Activated T-cell treated with anti-CD3 and anti-CD28 coated beads, Interleukin-2, amount 50 U/mL, for 24 hours (primary cell): ENCODE measurements around the gene OXCT2.
"Not testable (repeated sequence)": the region's sequence is repeated elsewhere in the genome, so short reads cannot be mapped to it uniquely, and the experiment has no call there.

Source experiments
- DNase-seq: peaks from one replicate; pipeline ENCODE4 v3.0.0-alpha.2; 2020
- H3K27ac Mint-ChIP-seq: 2 replicates; pipeline ENCODE4 v1.8.0; 2020; ENCODE audit warnings: mild to moderate bottlenecking, mixed read lengths
- H3K27me3 Mint-ChIP-seq: 2 replicates; pipeline ENCODE4 v1.8.0; 2020; ENCODE audit warnings: mixed read lengths
- H3K36me3 Mint-ChIP-seq: 2 replicates; pipeline ENCODE4 v1.8.0; 2020; ENCODE audit warnings: low read depth, mixed read lengths
- H3K4me1 Mint-ChIP-seq: 2 replicates; pipeline ENCODE4 v1.8.0; 2020; ENCODE audit warnings: low read depth, mixed read lengths
- H3K4me3 Mint-ChIP-seq: 2 replicates; pipeline ENCODE4 v1.8.0; 2020; ENCODE audit warnings: mild to moderate bottlenecking, moderate library complexity, mixed read lengths
- H3K9me3 Mint-ChIP-seq: 2 replicates; pipeline ENCODE4 v1.8.0; 2020; ENCODE audit warnings: mixed read lengths

Gene OXCT2

DNA sequence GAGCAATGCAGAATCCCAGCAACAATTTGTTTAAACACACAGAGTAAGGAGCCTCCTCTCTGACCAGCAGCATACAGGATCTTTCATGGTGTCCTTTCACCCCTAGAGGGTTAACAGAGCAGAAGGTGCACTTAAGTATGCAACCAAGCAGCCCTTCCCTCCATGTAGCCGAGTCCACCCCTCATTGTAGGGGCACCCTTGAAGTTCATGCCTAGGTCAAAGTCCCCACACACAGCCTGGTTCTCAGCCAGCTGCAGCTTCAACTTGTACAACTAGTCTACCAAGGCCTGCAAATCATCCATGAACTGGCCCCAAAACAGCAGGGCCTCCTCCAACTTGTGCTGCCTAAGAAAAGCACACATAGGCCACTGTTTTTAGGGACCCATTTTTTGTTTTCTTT is 24.5 kb upstream of the OXCT2 start:
- Mint-ChIP-seq H3K27me3 (peaks cover 11% of the 10 kb centered on the region), H3K4me3 (no peak overlapping the region), H3K4me1 (peaks cover 21% of the 10 kb centered on the region), H3K27ac (no peak overlapping the region), H3K36me3 (no peaks in the 10 kb centered on the region), H3K9me3 (no peaks in the 10 kb centered on the region)
- no peak for DNase-seq

DNA sequence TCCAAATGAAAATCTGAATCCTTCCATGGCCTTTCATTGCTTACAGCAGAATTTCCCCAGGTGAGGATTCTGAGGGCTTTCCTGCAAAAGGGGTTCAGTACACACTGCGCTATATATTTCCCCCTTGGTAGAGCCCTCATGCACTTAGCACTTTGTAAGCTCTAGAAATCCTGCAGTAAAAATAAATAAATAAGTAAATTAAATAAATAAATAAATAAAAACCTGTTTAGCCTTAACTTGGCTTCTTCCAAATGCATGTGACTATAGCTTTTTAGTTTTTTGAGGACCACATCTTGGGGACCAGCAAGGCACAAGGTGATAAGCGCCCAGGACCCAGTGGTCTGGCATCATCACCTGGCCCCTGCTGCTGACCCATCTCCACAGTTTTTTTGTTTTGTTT is 20.7 kb upstream of the OXCT2 start:
- Mint-ChIP-seq H3K4me1 (peaks cover 14% of the 10 kb centered on the region), H3K27ac (no peak overlapping the region), H3K36me3 (no peaks in the 10 kb centered on the region), H3K9me3 (no peaks in the 10 kb centered on the region), H3K27me3 (peaks cover 29% of the 10 kb centered on the region), H3K4me3 (no peak overlapping the region)
- no peak for DNase-seq

DNA sequence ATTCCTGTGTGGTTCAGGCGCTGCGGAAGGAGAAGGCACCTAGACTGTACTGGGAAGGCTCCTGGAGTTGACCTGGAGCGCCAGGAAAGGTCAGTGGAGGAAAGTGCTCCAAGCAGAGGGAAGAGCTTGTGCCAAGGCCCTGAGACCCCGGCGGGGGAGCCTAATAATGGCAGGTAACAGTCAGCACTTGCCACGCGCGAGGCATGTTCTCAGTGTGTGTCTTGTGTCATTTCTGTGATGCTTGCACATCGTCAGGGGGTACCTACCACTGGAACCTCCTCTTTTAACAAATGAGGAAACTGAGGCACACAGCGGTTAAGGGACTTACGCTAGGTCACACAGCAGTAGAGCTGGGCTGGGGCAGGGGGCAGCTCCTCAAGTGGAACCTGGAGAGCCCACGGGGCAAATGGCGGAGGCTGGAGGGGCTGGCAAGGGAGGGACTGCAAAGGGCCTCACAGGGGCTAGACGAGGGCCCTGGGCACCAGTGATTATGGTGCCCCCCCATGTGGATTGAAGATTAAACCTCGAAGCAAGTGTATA is 18.5 kb upstream of the OXCT2 start:
- H3K4me3 Mint-ChIP-seq: peak overlapping the region; percentile 68
- no peak for DNase-seq
- peaks cover 32% of the 10 kb centered on the region for H3K27me3 Mint-ChIP-seq
- peak overlapping the region; percentile 57 for H3K27ac Mint-ChIP-seq
- H3K4me1 Mint-ChIP-seq: peaks cover 11% of the 10 kb centered on the region
- H3K36me3 Mint-ChIP-seq: no peaks in the 10 kb centered on the region
- H3K9me3 Mint-ChIP-seq: no peaks in the 10 kb centered on the region

DNA sequence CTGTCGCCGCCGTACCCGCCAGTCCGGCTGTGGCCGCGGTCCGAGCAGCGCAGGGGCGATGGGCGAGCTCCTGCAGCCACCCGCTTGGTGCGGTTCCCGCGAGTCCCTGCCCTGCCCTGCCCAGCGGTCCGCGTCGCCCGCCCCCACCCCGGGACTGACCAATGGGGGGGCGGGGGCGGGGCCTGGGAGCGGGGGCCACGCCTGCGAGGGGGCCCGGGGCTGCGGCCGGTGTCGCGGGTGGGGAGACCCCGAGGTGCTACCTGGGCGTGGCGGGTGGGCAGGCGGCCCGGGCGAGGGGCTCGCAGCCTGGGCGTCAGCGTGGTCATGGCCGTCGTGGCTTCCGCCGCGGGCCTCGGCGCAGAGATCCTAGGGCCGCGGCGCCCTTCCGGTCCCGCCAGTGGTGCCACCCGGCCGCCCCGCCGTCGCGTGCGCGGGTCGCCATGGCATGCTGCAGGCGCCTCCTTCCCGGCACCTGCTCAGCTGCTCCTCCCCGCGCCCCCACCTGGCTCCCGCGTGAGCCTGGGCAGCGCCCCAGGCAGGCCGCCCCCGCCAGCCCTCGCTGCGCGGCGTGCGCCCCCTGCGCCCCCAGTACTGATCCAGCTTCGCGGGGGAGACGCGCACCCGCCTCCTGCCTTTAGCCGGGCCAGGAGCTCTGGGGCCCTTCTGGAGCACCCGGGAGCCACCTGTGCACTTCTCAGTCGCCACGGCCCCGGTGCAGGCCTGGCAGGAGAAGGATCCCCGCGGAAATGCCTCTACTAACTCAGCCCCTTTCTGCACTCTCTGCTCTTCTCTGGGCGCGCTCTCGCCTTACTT is 17.8 kb upstream of the OXCT2 start, which contains the start of gene BMP8B:
BMP8B (minus strand) TSS at position 108 of the 813 bp plus-strand sequence. CDS start 380 bp downstream, outside the sequence.
- H3K4me1 Mint-ChIP-seq: peaks cover 11% of the 10 kb centered on the region
- DNase-seq: peak; percentile 74
- H3K9me3 Mint-ChIP-seq: no peaks in the 10 kb centered on the region
- H3K4me3 Mint-ChIP-seq: peak within 1 kb of the TSS; percentile 68
- H3K27ac Mint-ChIP-seq: peak within 1 kb of the TSS; percentile 57
- no peaks in the 10 kb centered on the region for H3K36me3 Mint-ChIP-seq
- H3K27me3 Mint-ChIP-seq: peaks cover 32% of the 10 kb centered on the region

DNA sequence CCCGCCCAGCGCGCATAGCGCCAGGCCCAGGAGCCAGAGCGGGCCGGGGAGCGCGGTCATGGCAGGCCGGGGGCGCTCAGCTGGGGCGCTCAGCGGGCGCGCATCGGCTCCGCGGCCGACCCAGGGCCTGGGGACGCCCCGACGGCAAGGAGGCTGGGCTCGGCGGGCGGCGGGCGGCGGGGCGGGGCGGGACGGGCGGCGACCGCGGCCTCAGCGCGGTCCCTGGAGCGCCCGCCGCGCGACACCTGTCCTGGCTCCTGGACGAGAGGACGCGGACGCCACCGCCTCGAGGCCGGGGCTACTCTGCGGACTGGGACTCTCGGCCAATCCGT is 17.2 kb upstream of the OXCT2 start:
- peaks cover 11% of the 10 kb centered on the region for H3K4me1 Mint-ChIP-seq
- no peak overlapping the region for H3K4me3 Mint-ChIP-seq
- no peaks in the 10 kb centered on the region for H3K36me3 Mint-ChIP-seq
- DNase-seq: no peak
- no peaks in the 10 kb centered on the region for H3K9me3 Mint-ChIP-seq
- H3K27ac Mint-ChIP-seq: no peak overlapping the region
- peaks cover 32% of the 10 kb centered on the region for H3K27me3 Mint-ChIP-seq

DNA sequence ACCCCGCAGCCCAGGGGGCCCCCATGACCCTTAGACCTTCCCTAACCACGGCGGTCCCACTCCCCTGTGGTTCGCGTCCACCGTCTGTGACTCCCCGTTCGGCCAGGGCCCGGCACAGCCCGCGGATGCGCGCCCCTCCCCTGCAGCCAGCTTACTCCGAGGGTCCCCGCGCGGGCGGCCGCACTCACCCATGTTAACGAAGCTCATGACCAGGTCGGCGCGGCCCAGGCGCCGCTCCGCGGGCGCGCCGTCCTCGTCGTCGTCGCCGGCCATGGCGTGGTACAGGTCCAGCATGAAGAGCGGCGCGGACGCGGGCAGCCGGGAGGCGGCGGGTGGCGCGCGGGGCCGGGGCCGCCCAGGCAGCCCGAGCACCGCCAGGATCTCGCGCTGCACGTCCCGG is 16.8 kb upstream of the OXCT2 start:
- DNase-seq, H3K27ac Mint-ChIP-seq, H3K9me3 Mint-ChIP-seq, H3K36me3 Mint-ChIP-seq: not testable (repeated sequence)
- H3K4me1 Mint-ChIP-seq: peaks cover 11% of the 10 kb centered on the region
- peak overlapping the region; percentile 38 for H3K4me3 Mint-ChIP-seq
- H3K27me3 Mint-ChIP-seq: peaks cover 32% of the 10 kb centered on the region

DNA sequence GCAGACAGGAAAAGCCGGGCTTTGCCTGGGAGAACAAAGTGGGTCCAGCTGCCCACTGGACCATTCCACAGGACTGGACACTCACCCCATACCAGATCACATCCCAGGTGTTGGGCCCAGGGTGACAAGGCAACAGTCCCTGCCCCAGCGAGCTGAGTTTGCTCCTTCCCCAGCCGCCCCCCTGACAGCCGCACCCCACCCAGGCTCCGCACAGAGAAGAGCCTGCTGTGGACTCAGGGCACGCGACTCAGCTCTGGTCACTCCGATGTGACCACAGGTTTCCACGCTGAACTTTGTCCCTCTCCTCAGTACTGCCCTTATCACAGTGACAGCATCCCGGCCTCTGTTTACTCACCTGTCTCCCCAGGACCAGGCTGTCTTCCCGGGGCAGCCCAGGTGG is 16.3 kb upstream of the OXCT2 start:
- no peaks in the 10 kb centered on the region for H3K9me3 Mint-ChIP-seq
- H3K4me3 Mint-ChIP-seq: peak overlapping the region; percentile 38
- H3K27me3 Mint-ChIP-seq: peaks cover 27% of the 10 kb centered on the region
- H3K27ac Mint-ChIP-seq: no peak overlapping the region
- H3K36me3 Mint-ChIP-seq: no peaks in the 10 kb centered on the region
- no peak for DNase-seq
- H3K4me1 Mint-ChIP-seq: peaks cover 9% of the 10 kb centered on the region

DNA sequence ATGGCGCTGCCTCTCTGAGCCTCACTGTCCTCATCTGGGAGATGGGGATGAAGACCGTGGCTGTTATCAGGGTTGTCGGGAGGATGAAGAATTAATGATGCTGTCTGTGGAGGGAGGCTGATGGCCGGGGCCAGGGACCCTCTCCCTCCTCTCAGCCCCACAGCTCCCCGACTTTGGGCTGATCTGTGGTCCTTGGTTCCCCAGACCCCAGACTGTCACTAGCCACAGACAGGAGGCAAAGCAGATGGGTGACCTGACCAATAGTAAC is 15.9 kb upstream of the OXCT2 start:
- not testable (repeated sequence) for H3K36me3 Mint-ChIP-seq
- H3K4me3 Mint-ChIP-seq: peak overlapping the region; percentile 38

DNA sequence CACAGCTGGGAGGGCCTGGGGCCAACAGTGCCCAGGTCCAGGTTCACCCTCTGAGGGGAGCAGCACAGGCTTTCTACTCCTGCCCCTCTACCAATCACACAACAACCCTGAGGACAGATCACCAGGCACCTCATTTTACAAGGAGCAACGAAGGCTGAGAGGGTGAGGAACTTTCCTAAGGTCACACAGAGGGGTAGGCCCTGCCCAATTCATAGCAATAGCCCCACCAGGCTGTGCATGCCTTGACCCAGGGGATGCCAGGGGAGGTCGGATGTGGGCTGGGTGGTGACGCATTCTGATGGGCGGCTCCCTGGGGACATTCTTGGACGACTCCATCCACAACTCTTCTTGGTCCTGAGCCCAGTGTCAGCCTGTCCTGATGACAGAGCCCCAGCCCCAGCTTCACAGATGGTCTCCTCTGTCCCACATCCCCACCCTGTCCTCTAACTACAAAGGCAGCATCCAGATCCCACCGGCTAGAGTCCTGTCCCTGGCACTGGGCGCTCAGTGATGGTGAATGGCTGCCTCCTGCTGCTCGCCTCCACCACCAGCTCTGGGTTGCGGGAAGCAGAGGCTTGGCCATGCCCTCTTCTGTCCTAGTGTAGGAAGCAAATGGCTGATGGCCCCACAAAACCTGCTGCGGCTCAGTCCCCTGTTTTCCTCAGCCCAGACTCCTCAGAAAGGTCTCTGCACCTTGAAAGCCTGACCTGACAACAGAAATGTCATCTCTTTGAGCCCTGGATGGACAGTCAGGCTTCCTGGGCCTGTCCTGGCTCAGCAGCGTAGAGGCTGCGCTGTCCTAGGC is 15.4 kb upstream of the OXCT2 start:
- H3K27me3 Mint-ChIP-seq: peaks cover 25% of the 10 kb centered on the region
- H3K4me3 Mint-ChIP-seq: peak overlapping the region; percentile 38
- not testable (repeated sequence) for H3K4me1 Mint-ChIP-seq, H3K9me3 Mint-ChIP-seq, DNase-seq, H3K27ac Mint-ChIP-seq, H3K36me3 Mint-ChIP-seq

More for the DNA sequence above, 15.9 kb upstream of the OXCT2 start:
- peaks cover 25% of the 10 kb centered on the region for H3K27me3 Mint-ChIP-seq
- H3K9me3 Mint-ChIP-seq, H3K27ac Mint-ChIP-seq, DNase-seq, H3K4me1 Mint-ChIP-seq: not testable (repeated sequence)

DNA sequence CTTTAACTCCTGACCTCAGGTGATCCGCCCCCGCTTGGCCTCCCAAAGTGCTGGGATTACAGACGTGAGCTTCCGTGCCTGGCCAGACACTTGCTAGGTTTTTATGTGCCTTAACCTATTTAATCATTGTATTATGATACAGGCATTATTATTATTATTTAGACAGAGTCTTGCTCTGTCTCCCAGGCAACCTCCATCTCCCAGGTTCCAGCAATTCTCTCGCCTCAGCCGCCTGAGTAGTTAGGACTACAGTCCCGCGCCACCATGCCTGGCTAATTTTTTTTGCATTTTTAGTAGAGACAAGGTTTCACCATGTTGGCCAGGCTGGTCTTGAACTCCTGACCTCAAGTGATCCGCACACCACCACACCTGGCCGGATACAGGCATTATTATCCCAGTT is 11.5 kb upstream of the OXCT2 start:
- H3K4me3 Mint-ChIP-seq, H3K27ac Mint-ChIP-seq, H3K9me3 Mint-ChIP-seq, H3K36me3 Mint-ChIP-seq, H3K4me1 Mint-ChIP-seq, DNase-seq: not testable (repeated sequence)
- H3K27me3 Mint-ChIP-seq: peaks cover 11% of the 10 kb centered on the region

DNA sequence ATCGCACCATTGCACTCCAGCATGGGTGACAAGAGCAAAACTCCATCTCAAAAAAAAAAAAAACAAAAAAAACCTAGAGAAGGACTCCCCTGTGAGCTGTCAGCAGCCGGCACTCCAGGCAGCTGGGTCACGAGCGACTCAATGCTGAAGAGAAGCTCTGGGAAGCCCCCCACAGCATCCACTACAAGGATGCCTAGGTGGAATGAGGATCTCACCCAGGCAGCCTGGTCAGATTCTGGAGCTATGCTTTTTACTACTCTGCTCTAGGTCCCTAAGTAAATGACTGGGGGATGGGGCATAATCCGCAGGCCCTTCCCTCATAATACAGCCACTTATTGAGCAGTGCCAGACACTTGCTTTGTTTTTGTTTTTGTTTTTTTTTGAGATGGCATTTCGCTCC is 11.0 kb upstream of the OXCT2 start:
- H3K4me1 Mint-ChIP-seq: peaks cover under 1% of the 10 kb centered on the region
- H3K27ac Mint-ChIP-seq: no peak overlapping the region
- H3K27me3 Mint-ChIP-seq: peaks cover 5% of the 10 kb centered on the region
- DNase-seq: no peak
- H3K36me3 Mint-ChIP-seq: no peaks in the 10 kb centered on the region
- no peak overlapping the region for H3K4me3 Mint-ChIP-seq
- H3K9me3 Mint-ChIP-seq: no peaks in the 10 kb centered on the region

DNA sequence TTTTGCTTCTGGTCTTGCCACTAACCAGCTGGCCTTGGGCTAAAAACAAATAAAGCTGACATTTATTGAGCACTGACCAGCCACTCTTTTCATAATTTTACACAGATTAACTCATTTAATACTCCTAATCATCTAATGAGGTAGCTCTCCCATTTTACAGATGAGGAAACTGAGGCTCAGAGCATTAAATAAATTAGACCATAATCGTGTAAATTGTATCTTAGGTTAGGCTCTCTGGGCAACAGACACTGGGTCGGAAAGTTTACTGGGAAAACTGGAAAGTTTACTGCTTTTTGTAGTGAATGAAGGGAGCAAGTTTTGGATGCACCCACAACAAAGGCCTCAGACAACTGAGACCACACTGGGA is 10.2 kb upstream of the OXCT2 start:
- Mint-ChIP-seq H3K27me3 (no peaks in the 10 kb centered on the region), H3K4me3 (no peak overlapping the region), H3K9me3 (no peaks in the 10 kb centered on the region), H3K36me3 (no peaks in the 10 kb centered on the region), H3K4me1 (no peaks in the 10 kb centered on the region), H3K27ac (no peak overlapping the region)
- no peak for DNase-seq

DNA sequence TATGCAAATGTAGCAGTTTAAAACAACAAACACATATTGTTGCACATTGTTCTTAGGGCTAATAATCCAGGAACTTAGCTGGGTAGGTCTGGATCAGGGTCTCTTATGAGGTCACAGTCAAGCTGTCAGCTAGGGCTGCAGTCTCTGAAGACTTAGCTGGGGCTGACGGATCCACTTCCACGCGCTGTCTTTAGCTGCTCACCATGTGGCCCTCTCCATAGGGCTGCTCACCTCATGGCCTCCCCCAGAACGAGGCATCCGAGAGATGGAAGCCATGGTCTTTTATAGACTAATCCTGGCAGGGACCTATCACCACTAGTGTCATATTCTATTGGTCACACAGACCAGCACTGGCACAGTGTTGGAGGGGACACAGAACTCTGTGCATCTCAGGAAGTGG is 8.7 kb upstream of the OXCT2 start:
- H3K36me3 Mint-ChIP-seq: no peaks in the 10 kb centered on the region
- no peaks in the 10 kb centered on the region for H3K9me3 Mint-ChIP-seq
- no peak for DNase-seq
- no peaks in the 10 kb centered on the region for H3K4me1 Mint-ChIP-seq
- no peak overlapping the region for H3K27ac Mint-ChIP-seq
- H3K4me3 Mint-ChIP-seq: no peak overlapping the region
- no peaks in the 10 kb centered on the region for H3K27me3 Mint-ChIP-seq

DNA sequence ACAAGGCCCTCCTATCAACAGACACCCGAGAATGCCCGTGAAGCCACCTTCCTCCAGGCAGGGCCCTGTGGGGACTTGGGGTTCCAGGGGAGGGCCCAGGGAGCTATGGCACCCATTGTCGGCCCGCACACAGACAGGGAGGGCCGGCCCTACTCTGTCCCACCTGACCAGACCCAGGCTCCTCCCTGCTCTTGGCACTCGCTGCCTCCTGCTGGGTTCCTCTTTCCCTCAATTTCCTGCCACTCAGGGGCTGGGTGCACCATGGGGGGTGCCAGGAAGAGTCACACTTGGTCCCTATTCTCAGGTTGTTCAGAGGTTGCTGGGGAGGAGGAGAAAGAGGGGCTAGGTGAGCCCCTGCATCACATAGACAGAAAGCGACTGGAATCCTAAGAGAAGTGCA is 8.0 kb upstream of the OXCT2 start:
- H3K27me3 Mint-ChIP-seq: no peaks in the 10 kb centered on the region
- H3K4me3 Mint-ChIP-seq: no peak overlapping the region
- no peaks in the 10 kb centered on the region for H3K9me3 Mint-ChIP-seq
- H3K27ac Mint-ChIP-seq: no peak overlapping the region
- DNase-seq: no peak
- no peaks in the 10 kb centered on the region for H3K36me3 Mint-ChIP-seq
- H3K4me1 Mint-ChIP-seq: no peaks in the 10 kb centered on the region

DNA sequence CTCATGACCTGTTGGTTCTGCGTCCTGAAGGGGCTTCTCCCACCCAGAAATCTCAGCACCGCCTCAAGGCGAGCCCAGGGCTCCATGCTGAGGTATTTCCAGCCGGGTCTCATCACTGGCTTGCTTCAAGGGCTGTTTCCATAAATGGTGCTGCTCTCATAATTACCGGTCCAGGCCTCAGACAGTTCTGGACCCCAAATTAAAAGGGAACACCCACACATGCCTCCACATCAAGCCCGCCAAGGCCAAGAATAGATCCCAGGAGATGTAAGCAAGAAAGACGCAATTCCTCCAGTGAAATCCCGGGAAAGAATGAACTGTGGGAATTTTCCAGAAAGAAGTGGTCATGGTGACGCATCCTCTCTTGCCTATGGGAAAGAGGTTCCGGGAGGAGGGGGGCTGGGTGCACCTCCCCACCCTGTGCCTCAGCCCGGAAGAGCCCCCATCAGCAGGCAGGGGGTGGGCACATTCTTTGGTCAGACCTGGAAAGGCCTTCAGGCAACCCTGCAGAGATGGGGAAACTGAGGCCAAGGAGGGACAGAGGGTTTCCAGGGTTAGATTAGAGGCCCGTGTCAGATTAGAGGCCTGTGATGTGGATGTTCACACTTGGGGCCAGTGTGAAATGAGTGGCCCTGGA is 7.4 kb upstream of the OXCT2 start:
- H3K4me3 Mint-ChIP-seq, DNase-seq, H3K27me3 Mint-ChIP-seq, H3K27ac Mint-ChIP-seq, H3K36me3 Mint-ChIP-seq, H3K9me3 Mint-ChIP-seq, H3K4me1 Mint-ChIP-seq: not testable (repeated sequence)
